Measurements from ENCODE around the gene PCBP3.

DNA sequence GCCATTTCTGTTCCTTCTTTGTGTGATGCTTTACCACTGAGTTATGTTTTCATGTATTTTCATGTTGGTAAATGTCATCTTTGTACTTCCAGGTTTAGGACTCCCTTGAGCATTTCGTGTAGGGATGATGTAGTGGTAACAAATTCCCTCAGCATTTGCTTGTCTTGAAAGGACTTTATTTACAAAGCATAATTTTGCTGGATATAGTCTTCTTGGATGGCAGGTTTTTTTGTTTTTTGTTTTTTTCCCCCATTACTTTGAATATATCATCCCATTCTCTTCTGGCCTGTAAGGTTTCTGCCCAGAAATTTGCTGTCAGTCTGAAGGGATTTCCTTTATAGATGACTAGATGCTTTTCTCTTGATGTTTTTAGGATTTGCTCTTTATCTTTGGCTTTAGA is 133.4 kb downstream of the PCBP3 start:
- TF ChIP-seq, protein P1, sequence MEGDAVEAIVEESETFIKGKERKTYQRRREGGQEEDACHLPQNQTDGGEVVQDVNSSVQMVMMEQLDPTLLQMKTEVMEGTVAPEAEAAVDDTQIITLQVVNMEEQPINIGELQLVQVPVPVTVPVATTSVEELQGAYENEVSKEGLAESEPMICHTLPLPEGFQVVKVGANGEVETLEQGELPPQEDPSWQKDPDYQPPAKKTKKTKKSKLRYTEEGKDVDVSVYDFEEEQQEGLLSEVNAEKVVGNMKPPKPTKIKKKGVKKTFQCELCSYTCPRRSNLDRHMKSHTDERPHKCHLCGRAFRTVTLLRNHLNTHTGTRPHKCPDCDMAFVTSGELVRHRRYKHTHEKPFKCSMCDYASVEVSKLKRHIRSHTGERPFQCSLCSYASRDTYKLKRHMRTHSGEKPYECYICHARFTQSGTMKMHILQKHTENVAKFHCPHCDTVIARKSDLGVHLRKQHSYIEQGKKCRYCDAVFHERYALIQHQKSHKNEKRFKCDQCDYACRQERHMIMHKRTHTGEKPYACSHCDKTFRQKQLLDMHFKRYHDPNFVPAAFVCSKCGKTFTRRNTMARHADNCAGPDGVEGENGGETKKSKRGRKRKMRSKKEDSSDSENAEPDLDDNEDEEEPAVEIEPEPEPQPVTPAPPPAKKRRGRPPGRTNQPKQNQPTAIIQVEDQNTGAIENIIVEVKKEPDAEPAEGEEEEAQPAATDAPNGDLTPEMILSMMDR (IDR thresholded peaks at IDR 0.05): no peak
- no peak for TF ChIP-seq POLR2A (IDR thresholded peaks at IDR 0.05)
